HG03520 (cell line): ENCODE results near the gene KLHL24.
A peak's percentile ranks its signal among the peaks of the same experiment; 100 is the strongest.
"Not testable (repeated sequence)": the region's sequence is repeated elsewhere in the genome, so short reads cannot be mapped to it uniquely, and the experiment has no call there.

Experiments used
- ATAC-seq: cut with Tn5 transposase; IDR thresholded peaks from one replicate; pipeline ENCODE4 v1.9.1; 2021; ENCODE audit warnings: mild to moderate bottlenecking, moderate library complexity; ENCODE audit not compliant: unreplicated experiment

Gene KLHL24

GRCh38 chr3:183634707-183635106, 716 bp upstream of the KLHL24 start:
- no peak for ATAC-seq

DNA sequence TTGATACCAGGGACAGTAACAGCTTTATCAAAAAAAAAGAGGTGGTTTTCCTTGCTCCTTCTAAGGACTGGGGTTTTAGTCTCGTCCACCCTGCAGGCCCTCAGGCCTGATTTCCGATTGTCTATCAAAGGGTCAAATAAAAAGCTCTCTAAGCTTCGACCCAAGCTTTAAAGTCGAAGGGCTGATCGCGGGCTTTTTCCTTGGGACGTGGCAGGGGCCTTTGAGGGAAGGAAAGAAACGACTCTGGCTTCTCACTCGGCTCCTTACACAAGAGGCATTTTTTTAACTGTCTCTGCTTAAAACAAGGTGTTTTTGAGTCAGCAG, 354 bp upstream of the KLHL24 start:
- no peak for ATAC-seq

GRCh38 chr3:183636221-183637105, 1.0 kb downstream of the KLHL24 start:
- ATAC-seq: peak; percentile 70

GRCh38 chr3:183637106-183637486, 1.7 kb downstream of the KLHL24 start:
- ATAC-seq: no peak

- ATAC-seq: not testable (repeated sequence)
Observed at GRCh38 chr3:183637633-183638032, 2.2 kb downstream of the KLHL24 start.

- ATAC-seq: no peak
Observed at GRCh38 chr3:183638101-183638852, 2.9 kb downstream of the KLHL24 start.

DNA sequence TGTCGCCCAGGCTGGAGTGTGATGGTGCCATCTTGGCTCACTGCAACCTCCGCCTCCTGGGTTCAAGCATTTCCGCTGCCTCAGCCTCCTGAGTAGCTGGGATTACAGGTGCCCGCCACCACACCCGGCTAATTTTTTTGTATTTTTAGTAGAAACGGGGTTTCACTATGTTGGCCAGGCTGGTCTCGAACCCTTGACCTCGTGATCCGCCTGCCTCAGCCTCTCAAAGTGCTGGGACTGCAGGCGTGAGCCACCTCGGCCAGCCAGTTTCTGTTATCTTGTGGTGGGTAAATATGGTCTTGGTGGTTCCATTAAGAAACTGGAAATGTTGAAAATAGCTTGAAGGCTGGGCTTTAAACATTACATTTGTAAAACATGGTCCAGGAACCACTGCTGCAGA, 5.2 kb downstream of the KLHL24 start:
- ATAC-seq: not testable (repeated sequence)

GRCh38 chr3:183641882-183642281, 6.5 kb downstream of the KLHL24 start:
- no peak for ATAC-seq

GRCh38 chr3:183644244-183644643, 8.8 kb downstream of the KLHL24 start:
- no peak for ATAC-seq

GRCh38 chr3:183645254-183645653, 9.8 kb downstream of the KLHL24 start:
- no peak for ATAC-seq

DNA sequence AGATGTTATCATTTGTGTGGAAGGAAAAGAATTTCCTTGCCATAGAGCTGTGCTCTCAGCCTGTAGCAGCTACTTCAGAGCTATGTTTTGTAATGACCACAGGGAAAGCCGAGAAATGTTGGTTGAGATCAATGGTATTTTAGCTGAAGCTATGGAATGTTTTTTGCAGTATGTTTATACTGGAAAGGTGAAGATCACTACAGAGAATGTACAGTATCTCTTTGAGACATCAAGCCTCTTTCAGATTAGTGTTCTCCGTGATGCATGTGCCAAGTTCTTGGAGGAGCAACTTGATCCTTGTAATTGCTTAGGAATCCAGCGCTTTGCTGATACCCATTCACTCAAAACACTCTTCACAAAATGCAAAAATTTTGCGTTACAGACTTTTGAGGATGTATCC, 15.1 kb downstream of the KLHL24 start:
- no peak for ATAC-seq

GRCh38 chr3:183653209-183654064, 18.0 kb downstream of the KLHL24 start:
- ATAC-seq: no peak

- ATAC-seq: no peak
Observed at GRCh38 chr3:183654727-183655126, 19.3 kb downstream of the KLHL24 start.

GRCh38 chr3:183662099-183662498, 26.7 kb downstream of the KLHL24 start:
- ATAC-seq: no peak

GRCh38 chr3:183664913-183665381, 29.5 kb downstream of the KLHL24 start:
- ATAC-seq: no peak

- no peak for ATAC-seq
Observed at GRCh38 chr3:183680061-183680460, 44.6 kb downstream of the KLHL24 start.

- ATAC-seq: no peak
Observed at GRCh38 chr3:183687705-183688104, 52.3 kb downstream of the KLHL24 start.

- ATAC-seq: no peak
Observed at GRCh38 chr3:183688874-183689273, 53.5 kb downstream of the KLHL24 start.

GRCh38 chr3:183689621-183690020, 54.2 kb downstream of the KLHL24 start:
- ATAC-seq: not testable (repeated sequence)

GRCh38 chr3:183690402-183690995, 55.1 kb downstream of the KLHL24 start:
- no peak for ATAC-seq

DNA sequence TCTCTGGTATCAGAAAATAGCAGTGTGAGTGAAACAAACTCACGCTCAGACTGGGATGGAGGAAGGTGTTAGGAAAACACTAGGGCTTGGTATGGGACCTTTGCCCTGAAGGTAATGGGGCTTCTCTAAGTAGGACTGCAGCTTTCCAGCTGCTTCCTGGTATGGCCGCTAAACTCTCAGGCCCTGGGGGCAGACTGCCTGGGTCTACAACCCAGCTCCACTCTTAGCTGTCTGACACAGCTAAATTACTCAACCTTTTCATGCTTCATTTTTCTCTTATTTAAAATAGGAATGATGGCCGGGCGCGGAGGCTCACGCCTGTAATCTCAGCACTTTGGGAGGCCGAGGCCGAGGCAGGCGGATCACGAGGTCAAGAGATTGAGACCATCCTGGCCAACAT, 57.0 kb downstream of the KLHL24 start:
- ATAC-seq: no peak
